ENCODE measurements around the gene FMNL2. TPM values are rescaled to one million over a fixed set of nuclear protein-coding genes. Genes with fewer than 3 reads are reported as not detected.

Gene FMNL2
- total and polyA plus RNA-seq, 2 experiments from 2014 or later = 16.5 to 45.4 TPM

GRCh38 chr2:152534460-152535135 lies 199.6 kb downstream of the FMNL2 start (continued):
- TF ChIP-seq ZNF462 (CRISPR knock-in tag; IDR thresholded peaks at IDR 0.05) = no peak
- no peak for TF ChIP-seq EZH2 (IDR thresholded peaks at IDR 0.05; ENCODE audit: low read depth, unreplicated experiment)
- TF ChIP-seq CREB1 (CRISPR knock-in tag; IDR thresholded peaks at IDR 0.05; ENCODE audit: low read depth) = no peak
- no peak for TF ChIP-seq ETS1 (IDR thresholded peaks at IDR 0.05)

- peaks cover 9% of the 10 kb centered on the region; the same call in 1 of the 2 replicates for H3K4me1 ChIP-seq (ENCODE audit: insufficient read depth)
- Mint-ChIP-seq H3K4me3 (no peak overlapping the region), H3K9me3 (no peaks in the 10 kb centered on the region), H3K36me3 (ENCODE audit: low read depth) (no peaks in the 10 kb centered on the region), H3K27ac (peak overlapping the region; percentile 1; the same call in 1 of the 2 replicates), H3K4me1 (peaks cover 8% of the 10 kb centered on the region; the same call in 2 of the 3 replicates), H3K27me3 (ENCODE audit: insufficient read depth, low read depth, poor library complexity) (peaks cover 1% of the 10 kb centered on the region)
- H3K9me2 ChIP-seq (ENCODE audit: insufficient read depth) = no peaks in the 10 kb centered on the region
- peaks cover 9% of the 10 kb centered on the region for H4K20me1 ChIP-seq (replicated peaks; ENCODE audit: insufficient read depth)
- H3K27me3 ChIP-seq (ENCODE audit: insufficient read depth) = no peaks in the 10 kb centered on the region
- no peaks in the 10 kb centered on the region for H3K36me3 ChIP-seq (ENCODE audit: insufficient read depth)
- peaks cover 45% of the 10 kb centered on the region for H3K79me2 ChIP-seq (replicated peaks; ENCODE audit: insufficient read depth)
- no peak overlapping the region for H3K27ac ChIP-seq (ENCODE audit: low read depth)
- H3K4me2 ChIP-seq = no peak overlapping the region
- H3F3A ChIP-seq (replicated peaks; ENCODE audit: low read depth) = no peaks in the 10 kb centered on the region
- ATAC-seq (no peak), DNase-seq (ENCODE audit: low spot score) (no peak)
- H3K4me3 ChIP-seq = no peak overlapping the region
- H2AFZ ChIP-seq = no peak overlapping the region
- TF ChIP-seq ZNF331 (CRISPR knock-in tag; IDR thresholded peaks at IDR 0.05; ENCODE audit: low read depth) (no peak), ETS1 (IDR thresholded peaks at IDR 0.05) (no peak), JUNB (IDR thresholded peaks at IDR 0.05; ENCODE audit: unreplicated experiment) (no peak), ZNF114 (CRISPR knock-in tag; IDR thresholded peaks at IDR 0.05) (no peak), REST (IDR thresholded peaks at IDR 0.05; ENCODE audit: unreplicated experiment) (no peak), STAT1 (IDR thresholded peaks at IDR 0.05; ENCODE audit: unreplicated experiment) (no peak)
These were observed 202.2 kb downstream of the FMNL2 start for GRCh38 chr2:152537081-152537651.
